NCI-H1694 treated with DMSO at 0.1 percent for 48 hours (cell line): ENCODE data around the gene KIAA0513.

Source experiments
- DNase-seq: peaks from one replicate; lab custom pipeline; 2025; lab: John Stamatoyannopoulos, UW

KIAA0513 gene

DNA sequence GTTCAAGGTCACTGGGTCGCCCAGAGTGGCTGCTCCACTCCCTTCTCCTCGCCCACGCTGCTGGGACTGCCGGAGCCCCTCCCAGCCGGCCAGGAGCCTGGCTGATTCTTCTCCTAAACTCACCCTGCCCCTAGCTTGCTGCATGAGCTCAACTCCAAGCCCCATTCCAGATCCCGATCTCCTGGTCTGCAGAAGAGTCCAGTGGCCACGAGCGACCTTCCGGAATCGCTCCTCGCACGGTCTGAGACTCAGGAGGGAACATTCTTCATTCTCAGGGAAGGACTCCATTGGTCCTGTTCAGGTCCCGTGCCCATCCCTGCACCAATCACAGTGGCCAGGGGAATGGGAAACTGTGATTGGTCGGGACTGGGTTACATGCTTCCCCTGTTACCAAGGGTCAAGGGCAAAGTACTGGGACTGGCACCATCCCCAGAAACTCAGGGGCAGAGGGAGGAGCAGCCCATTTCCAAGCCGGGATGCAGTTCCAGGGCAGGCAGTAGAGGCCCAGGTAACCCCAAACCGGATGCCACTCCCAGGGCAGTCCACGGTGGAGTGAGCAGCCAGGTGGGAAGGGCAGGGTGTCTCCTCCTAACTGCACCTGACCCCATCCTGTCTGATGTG, 109.2 kb downstream of the KIAA0513 start:
- DNase-seq: no peak

GRCh38 chr16:85137323-85138072, 109.9 kb downstream of the KIAA0513 start:
- no peak for DNase-seq

DNA sequence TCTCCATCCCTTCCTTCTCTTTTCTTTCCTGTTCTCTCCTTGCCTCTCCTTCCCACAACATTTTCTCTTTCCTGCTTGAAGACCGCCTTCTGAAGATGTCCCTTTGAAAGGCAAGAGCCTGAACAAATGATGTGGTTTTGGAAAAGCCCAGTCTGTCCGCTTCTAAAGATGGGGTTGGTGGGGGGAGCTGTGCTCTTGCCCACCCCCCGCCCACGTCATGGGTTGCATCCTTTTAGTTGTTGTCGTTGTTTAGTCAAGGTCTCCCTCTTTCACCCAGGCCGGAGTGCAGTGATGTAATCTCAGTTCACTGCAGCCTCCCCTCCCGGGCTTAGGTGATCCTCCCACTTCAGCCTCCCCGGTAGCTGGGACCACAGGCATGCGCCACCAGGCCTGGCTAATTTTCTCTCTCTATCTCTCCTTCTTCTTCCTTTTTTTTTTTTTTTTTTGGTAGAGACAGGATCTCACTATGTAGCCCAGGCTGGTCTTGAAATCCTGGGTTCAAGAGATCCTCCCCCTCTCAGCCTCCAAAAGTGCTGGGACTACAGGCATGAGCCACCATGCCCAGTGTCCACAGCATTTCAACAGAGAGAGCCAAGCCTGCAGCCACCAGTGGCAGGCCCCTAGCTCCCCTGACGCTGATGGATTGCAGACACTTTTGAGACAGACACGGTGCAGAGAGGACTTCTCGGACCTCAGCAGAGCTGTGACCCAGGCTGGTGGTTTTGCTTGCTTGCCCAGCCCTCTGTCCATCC, 110.7 kb downstream of the KIAA0513 start:
- DNase-seq: no peak

GRCh38 chr16:85138825-85139627, 111.4 kb downstream of the KIAA0513 start:
- no peak for DNase-seq

GRCh38 chr16:85139881-85140339, 112.3 kb downstream of the KIAA0513 start:
- no peak for DNase-seq

DNA sequence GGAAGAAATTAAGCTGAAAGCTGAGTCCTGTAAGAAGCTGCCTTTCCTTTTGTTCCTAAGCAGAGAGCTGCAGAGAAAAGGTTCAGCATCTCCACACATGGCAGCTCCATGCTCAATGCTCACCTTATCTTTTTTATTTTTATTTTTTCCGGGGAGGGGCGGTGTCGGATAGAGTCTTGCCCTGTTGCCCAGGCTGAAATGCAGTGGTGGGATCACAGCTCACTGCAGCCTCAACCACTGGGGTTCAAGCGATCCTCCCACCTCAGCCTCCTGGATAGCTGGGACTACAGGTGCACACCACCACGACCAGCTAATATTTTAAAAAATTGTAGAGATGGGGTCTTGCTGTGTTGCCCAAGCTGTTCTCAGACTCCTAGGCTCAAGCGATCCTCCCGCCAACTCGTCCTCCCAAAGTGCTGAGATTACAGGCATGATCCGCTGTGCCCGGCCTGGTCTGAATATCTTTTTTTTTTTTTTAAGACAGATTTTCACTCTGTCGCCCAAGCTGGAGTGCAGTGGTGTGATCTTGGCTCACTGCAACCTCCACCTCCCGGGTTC, 112.9 kb downstream of the KIAA0513 start:
- DNase-seq: no peak

DNA sequence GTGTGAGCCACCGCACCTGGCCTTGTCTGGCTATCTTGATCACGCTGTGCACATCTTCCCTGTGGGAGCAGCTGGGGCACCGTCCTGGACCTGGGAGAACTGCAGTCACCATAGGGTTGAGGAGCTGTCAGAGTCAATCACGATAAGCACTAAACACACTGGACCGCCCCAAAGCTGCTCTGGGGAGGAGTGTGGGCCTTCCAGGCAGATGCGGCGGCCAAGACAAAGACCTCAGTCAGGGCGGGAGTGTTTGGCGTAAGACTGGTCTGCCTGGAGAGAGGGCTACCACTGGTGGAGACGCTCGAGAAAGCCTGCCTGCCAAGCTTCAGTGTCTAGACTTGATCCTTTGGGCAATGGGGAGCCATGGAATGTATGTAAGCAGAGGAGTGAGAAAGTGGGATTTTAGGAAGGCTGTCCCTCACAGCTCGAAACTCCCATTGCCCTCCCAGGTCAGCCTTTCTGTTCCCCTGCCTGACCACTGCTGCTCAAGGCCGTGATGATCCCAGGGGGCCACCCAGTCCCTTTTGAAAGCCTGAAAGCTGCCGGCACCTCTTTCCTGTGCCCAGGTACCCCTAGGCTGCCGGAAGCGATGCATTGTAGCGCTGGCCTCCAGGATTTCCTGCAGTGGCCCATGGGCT, 114.0 kb downstream of the KIAA0513 start:
- no peak for DNase-seq

DNA sequence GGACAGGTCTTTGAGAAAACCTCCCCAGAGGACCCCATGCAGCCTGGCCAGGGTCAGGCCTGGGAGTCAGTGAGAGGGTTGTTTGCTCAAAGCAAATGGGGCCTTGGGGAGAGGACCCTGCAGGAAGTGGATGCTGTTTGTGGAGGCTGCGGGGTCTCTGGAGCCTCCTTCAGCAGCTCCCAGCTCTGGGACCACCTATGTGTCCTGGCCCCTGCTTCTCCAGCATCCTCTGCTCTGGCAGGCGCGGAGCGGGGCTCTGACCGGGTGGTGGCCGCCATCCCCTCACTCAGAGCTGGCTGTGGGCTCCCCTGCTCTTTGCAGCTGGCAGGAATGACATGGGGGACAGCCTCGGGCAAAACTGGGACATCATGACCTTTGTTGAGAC, 114.5 kb downstream of the KIAA0513 start:
- DNase-seq: no peak

GRCh38 chr16:85142771-85143211, 115.2 kb downstream of the KIAA0513 start:
- no peak for DNase-seq
